ENCODE measurements around the gene SS18L1. TPM values are rescaled to one million over a fixed set of nuclear protein-coding genes. Genes with fewer than 3 reads are reported as not detected.

The SS18L1 gene
- total RNA-seq, 2 donors from 2014 or later = 16.5 to 17.9 TPM

DNA sequence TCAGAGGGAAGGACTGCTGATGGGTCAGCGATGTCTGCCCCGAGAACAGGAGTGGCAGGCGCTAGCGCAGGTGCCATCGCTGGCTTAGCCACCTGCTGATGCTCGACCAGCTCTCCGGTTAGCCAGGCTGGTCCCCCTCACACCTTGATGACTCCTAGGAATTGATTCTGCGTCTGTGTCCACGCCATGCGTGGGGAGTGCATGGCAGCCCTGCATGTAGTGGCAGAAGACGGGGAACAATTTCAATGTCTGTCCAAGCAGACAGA lies 6.7 kb downstream of the SS18L1 start:
- no peaks in the 10 kb centered on the region for H3K9me3 Mint-ChIP-seq
- H3K27ac Mint-ChIP-seq = no peak overlapping the region
- H3K36me3 Mint-ChIP-seq (ENCODE audit: low read depth) = peaks cover 26% of the 10 kb centered on the region
- peaks cover 16% of the 10 kb centered on the region for H3K4me1 Mint-ChIP-seq
- H3K4me3 Mint-ChIP-seq = no peak overlapping the region
- no peaks in the 10 kb centered on the region for H3K27me3 Mint-ChIP-seq
- no peak for ATAC-seq (replicated peaks)

DNA sequence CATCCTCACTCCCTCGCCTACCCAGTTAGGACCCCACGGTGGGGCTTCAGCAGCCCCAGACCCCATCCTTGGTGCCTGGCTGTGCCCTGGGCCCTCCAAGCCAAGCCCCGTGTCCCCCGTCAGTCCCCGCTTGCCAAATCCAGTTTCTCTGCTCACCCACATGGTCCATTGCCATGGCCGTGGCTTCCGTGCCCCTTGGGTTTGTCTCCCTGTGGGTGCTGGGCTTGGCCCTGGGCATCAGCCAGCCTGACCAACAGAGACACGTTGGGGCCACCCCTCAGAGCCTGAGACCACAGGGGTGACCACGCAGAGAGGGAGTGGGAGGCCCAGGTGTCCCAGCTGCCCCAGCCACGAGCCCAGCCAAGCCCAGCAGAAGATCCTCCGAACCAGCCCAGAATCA lies 7.7 kb downstream of the SS18L1 start:
- H3K27me3 Mint-ChIP-seq = no peaks in the 10 kb centered on the region
- no peak for ATAC-seq (replicated peaks)
- no peaks in the 10 kb centered on the region for H3K9me3 Mint-ChIP-seq
- H3K4me3 Mint-ChIP-seq = no peak overlapping the region
- H3K4me1 Mint-ChIP-seq = peaks cover 23% of the 10 kb centered on the region
- H3K27ac Mint-ChIP-seq = no peak overlapping the region
- peaks cover 34% of the 10 kb centered on the region for H3K36me3 Mint-ChIP-seq (ENCODE audit: low read depth)

- no peaks in the 10 kb centered on the region for H3K27me3 Mint-ChIP-seq
- peaks cover 23% of the 10 kb centered on the region for H3K4me1 Mint-ChIP-seq
- no peak overlapping the region for H3K27ac Mint-ChIP-seq
- H3K4me3 Mint-ChIP-seq = no peak overlapping the region
- ATAC-seq (replicated peaks) = no peak
- no peaks in the 10 kb centered on the region for H3K9me3 Mint-ChIP-seq
- H3K36me3 Mint-ChIP-seq (ENCODE audit: low read depth) = peaks cover 34% of the 10 kb centered on the region
Measured at GRCh38 chr20:62151835-62152364, 8.3 kb downstream of the SS18L1 start.

- peaks cover 23% of the 10 kb centered on the region for H3K4me1 Mint-ChIP-seq
- H3K9me3 Mint-ChIP-seq = no peaks in the 10 kb centered on the region
- no peak for ATAC-seq (replicated peaks)
- H3K27me3 Mint-ChIP-seq = no peaks in the 10 kb centered on the region
- H3K4me3 Mint-ChIP-seq = no peak overlapping the region
- H3K36me3 Mint-ChIP-seq (ENCODE audit: low read depth) = peaks cover 45% of the 10 kb centered on the region
- no peak overlapping the region for H3K27ac Mint-ChIP-seq
Measured at GRCh38 chr20:62155428-62156253, 12.1 kb downstream of the SS18L1 start.

DNA sequence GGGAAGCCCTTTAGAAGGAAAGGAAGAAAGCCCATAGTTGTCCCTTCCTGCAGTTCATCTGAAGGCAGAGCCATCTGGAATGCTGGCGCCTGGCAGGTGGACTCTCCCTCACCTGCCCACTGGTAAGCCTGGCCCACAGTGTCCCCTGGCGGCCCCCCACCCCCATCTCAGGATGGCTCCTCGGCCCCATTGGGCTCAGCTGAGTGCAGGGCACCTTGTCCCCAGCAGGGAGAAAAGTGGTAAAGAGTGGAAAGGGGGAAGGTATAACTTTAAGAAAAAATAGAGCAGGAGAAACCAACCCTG lies 12.6 kb downstream of the SS18L1 start:
- no peaks in the 10 kb centered on the region for H3K27me3 Mint-ChIP-seq
- no peak for ATAC-seq (replicated peaks)
- H3K36me3 Mint-ChIP-seq (ENCODE audit: low read depth) = peaks cover 50% of the 10 kb centered on the region
- H3K4me1 Mint-ChIP-seq = peaks cover 23% of the 10 kb centered on the region
- no peaks in the 10 kb centered on the region for H3K9me3 Mint-ChIP-seq
- H3K4me3 Mint-ChIP-seq = no peak overlapping the region
- no peak overlapping the region for H3K27ac Mint-ChIP-seq

DNA sequence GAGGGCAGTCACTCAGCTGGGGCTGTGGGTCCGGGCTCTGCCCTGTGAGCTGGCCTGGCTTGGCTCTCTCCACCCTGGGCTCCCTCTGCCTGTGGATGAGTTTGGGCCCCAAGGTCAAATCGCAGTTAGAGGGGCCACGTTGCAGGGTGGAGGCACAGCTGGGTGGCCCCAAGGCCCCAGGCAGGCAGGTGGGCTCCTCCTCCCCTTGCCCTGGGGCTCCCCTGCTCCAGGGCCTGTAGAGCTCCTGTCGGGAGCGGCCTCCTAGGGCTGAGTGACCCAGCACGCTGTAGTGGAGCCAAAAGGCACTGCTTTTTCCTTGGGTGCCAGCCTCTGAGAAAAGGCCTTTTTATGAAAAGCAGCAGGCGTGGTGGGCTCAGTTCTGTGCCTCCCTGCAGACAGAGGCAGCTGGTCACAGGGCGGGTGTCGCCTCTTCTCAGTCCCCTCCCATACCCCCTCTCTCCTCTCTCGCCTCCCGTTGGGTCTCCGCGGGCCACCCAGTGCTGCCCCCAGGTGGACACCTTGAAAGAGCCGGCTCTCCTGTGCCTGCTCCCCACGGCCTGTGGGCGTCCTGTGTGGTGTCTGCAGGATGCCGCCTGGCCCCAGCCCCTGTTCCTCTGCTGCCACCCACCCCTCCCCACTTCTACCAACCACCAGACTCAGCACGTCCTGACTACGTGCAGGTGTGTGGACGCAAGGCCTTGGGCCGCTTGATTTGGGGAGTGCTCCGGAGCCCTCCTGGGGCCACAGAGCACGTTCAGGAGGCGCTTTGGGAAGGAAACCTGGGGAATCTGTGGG lies 13.2 kb downstream of the SS18L1 start:
- Mint-ChIP-seq H3K4me3 (no peak overlapping the region), H3K27ac (no peak overlapping the region), H3K27me3 (no peaks in the 10 kb centered on the region), H3K9me3 (no peaks in the 10 kb centered on the region), H3K4me1 (peaks cover 23% of the 10 kb centered on the region), H3K36me3 (ENCODE audit: low read depth) (peaks cover 56% of the 10 kb centered on the region)
- peak; percentile 54 for ATAC-seq (replicated peaks)

GRCh38 chr20:62157387-62158087 lies 14.0 kb downstream of the SS18L1 start:
- Mint-ChIP-seq H3K27ac (no peak overlapping the region), H3K27me3 (no peaks in the 10 kb centered on the region), H3K4me3 (no peak overlapping the region), H3K9me3 (no peaks in the 10 kb centered on the region), H3K4me1 (peaks cover 23% of the 10 kb centered on the region), H3K36me3 (ENCODE audit: low read depth) (peaks cover 56% of the 10 kb centered on the region)
- ATAC-seq (replicated peaks) = no peak

DNA sequence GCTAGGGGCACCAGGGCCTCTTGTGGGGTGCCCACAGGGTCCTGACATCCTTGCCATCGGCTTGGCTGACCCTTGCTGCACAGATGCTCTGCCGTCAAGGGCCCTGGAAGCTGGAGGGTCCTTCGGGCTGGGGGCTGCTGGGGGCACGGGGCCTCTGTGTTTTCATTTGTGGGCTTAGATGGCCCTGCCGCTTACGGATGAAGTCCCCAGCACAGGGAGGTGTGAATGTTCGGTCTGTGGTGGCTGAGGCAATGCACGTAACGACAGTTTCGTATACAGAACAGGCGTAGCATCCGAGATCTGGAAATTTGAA lies 14.5 kb downstream of the SS18L1 start:
- ATAC-seq (replicated peaks) = no peak
- H3K27ac Mint-ChIP-seq = no peak overlapping the region
- H3K36me3 Mint-ChIP-seq (ENCODE audit: low read depth) = peaks cover 52% of the 10 kb centered on the region
- no peak overlapping the region for H3K4me3 Mint-ChIP-seq
- no peaks in the 10 kb centered on the region for H3K27me3 Mint-ChIP-seq
- no peaks in the 10 kb centered on the region for H3K9me3 Mint-ChIP-seq
- peaks cover 23% of the 10 kb centered on the region for H3K4me1 Mint-ChIP-seq

GRCh38 chr20:62158541-62158940 lies 15.0 kb downstream of the SS18L1 start:
- no peak overlapping the region for H3K27ac Mint-ChIP-seq
- H3K27me3 Mint-ChIP-seq = no peaks in the 10 kb centered on the region
- H3K4me1 Mint-ChIP-seq = peaks cover 23% of the 10 kb centered on the region
- no peak overlapping the region for H3K4me3 Mint-ChIP-seq
- H3K9me3 Mint-ChIP-seq = no peaks in the 10 kb centered on the region
- H3K36me3 Mint-ChIP-seq (ENCODE audit: low read depth) = peaks cover 50% of the 10 kb centered on the region
- no peak for ATAC-seq (replicated peaks)

GRCh38 chr20:62159052-62159451 lies 15.5 kb downstream of the SS18L1 start:
- no peaks in the 10 kb centered on the region for H3K9me3 Mint-ChIP-seq
- peaks cover 17% of the 10 kb centered on the region for H3K4me1 Mint-ChIP-seq
- no peak overlapping the region for H3K4me3 Mint-ChIP-seq
- H3K27me3 Mint-ChIP-seq = no peaks in the 10 kb centered on the region
- peaks cover 50% of the 10 kb centered on the region for H3K36me3 Mint-ChIP-seq (ENCODE audit: low read depth)
- no peak for ATAC-seq (replicated peaks)
- H3K27ac Mint-ChIP-seq = no peak overlapping the region

GRCh38 chr20:62159839-62160238 lies 16.3 kb downstream of the SS18L1 start:
- H3K27me3 Mint-ChIP-seq = no peaks in the 10 kb centered on the region
- no peaks in the 10 kb centered on the region for H3K9me3 Mint-ChIP-seq
- peak; percentile 95 for ATAC-seq (replicated peaks)
- H3K27ac Mint-ChIP-seq = peak overlapping the region; percentile 16
- peaks cover 50% of the 10 kb centered on the region for H3K36me3 Mint-ChIP-seq (ENCODE audit: low read depth)
- H3K4me1 Mint-ChIP-seq = peaks cover 13% of the 10 kb centered on the region
- peak overlapping the region; percentile 49 for H3K4me3 Mint-ChIP-seq

GRCh38 chr20:62160253-62160652 lies 16.7 kb downstream of the SS18L1 start:
- Mint-ChIP-seq H3K27ac (peak overlapping the region; percentile 16), H3K36me3 (ENCODE audit: low read depth) (peaks cover 50% of the 10 kb centered on the region), H3K27me3 (no peaks in the 10 kb centered on the region), H3K9me3 (no peaks in the 10 kb centered on the region), H3K4me1 (peaks cover 13% of the 10 kb centered on the region), H3K4me3 (peak overlapping the region; percentile 49)
- ATAC-seq (replicated peaks) = no peak

- H3K9me3 Mint-ChIP-seq = no peaks in the 10 kb centered on the region
- ATAC-seq (replicated peaks) = no peak
- H3K36me3 Mint-ChIP-seq (ENCODE audit: low read depth) = peaks cover 50% of the 10 kb centered on the region
Measured at GRCh38 chr20:62160876-62161275, 17.3 kb downstream of the SS18L1 start.

DNA sequence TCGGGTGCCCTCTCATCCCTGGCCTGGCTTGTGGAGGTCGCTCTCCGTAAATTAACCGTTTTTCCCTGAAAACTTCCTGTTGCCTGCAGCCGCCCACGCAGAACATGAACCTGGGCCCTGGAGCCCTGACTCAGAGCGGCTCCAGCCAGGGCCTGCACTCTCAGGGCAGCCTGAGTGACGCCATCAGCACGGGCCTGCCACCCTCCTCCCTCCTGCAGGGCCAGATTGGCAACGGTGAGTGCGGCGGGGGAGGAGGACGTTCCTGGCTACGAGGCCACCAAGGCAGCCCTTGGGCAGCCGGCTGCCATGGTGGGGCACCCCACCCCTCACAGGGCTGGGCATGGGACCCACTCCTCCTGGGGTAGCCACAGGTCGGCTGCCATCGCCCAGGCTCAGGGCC lies 17.8 kb downstream of the SS18L1 start:
- Mint-ChIP-seq H3K9me3 (no peaks in the 10 kb centered on the region), H3K36me3 (ENCODE audit: low read depth) (peaks cover 53% of the 10 kb centered on the region), H3K4me3 (no peak overlapping the region), H3K27me3 (no peaks in the 10 kb centered on the region), H3K4me1 (peaks cover 6% of the 10 kb centered on the region), H3K27ac (no peak overlapping the region)
- no peak for ATAC-seq (replicated peaks)

More at GRCh38 chr20:62160876-62161275, 17.3 kb downstream of the SS18L1 start:
- Mint-ChIP-seq H3K4me1 (peaks cover 8% of the 10 kb centered on the region), H3K27ac (no peak overlapping the region), H3K27me3 (no peaks in the 10 kb centered on the region), H3K4me3 (no peak overlapping the region)

Measured in activated T-helper 17 cell treated with anti-CD3 and anti-CD28 coated beads, Interleukin-2, amount 50 U/mL, for 72 hours (primary cell).